Adipocyte (in vitro differentiated cells): ENCODE data around the gene ENTPD1.
"Not testable (repeated sequence)": the region's sequence is repeated elsewhere in the genome, so short reads cannot be mapped to it uniquely, and the experiment has no call there.

Experiments used
- DNase-seq: peaks from one replicate; pipeline ENCODE4 v3.0.0-alpha.2; 2015; ENCODE audit warnings: low read depth
- H3K27me3 ChIP-seq: replicated peaks from 2 replicates; pipeline ENCODE4 v1.7.0; 2013; ENCODE audit warnings: mild to moderate bottlenecking, low read length, moderate library complexity; ENCODE audit not compliant: control insufficient read depth, insufficient read depth
- H3K36me3 ChIP-seq: 2 replicates; pipeline ENCODE4 v1.7.0; 2013; ENCODE audit warnings: low read length, mild to moderate bottlenecking, moderate library complexity; ENCODE audit not compliant: control insufficient read depth, insufficient read depth, severe bottlenecking
- H3K4me1 ChIP-seq: 2 replicates; pipeline ENCODE4 v1.7.0; 2013; ENCODE audit warnings: mild to moderate bottlenecking, low read length, moderate library complexity; ENCODE audit not compliant: control insufficient read depth, insufficient read depth
- H3K4me3 ChIP-seq: 2 replicates; pipeline ENCODE4 v1.7.0; 2013; ENCODE audit warnings: mild to moderate bottlenecking, low read length, moderate library complexity
- H3K9ac ChIP-seq: 2 replicates; pipeline ENCODE4 v1.7.0; 2013; ENCODE audit warnings: mild to moderate bottlenecking, low read length, moderate library complexity
- H3K9me3 ChIP-seq: 2 replicates; pipeline ENCODE4 v1.7.0; 2013; ENCODE audit warnings: mild to moderate bottlenecking, low read length, moderate library complexity; ENCODE audit not compliant: control insufficient read depth

Gene ENTPD1

GRCh38 chr10:95860166-95860940, 104.4 kb downstream of the ENTPD1 start:
- no peak for DNase-seq

GRCh38 chr10:95861386-95861785, 105.4 kb downstream of the ENTPD1 start:
- Histone ChIP-seq H3K9ac (no peak overlapping the region), H3K9me3 (no peaks in the 10 kb centered on the region), H3K27me3 (no peaks in the 10 kb centered on the region), H3K4me1 (peaks cover 7% of the 10 kb centered on the region), H3K4me3 (no peak overlapping the region), H3K36me3 (no peaks in the 10 kb centered on the region)
- DNase-seq: no peak

More at GRCh38 chr10:95860166-95860940, 104.4 kb downstream of the ENTPD1 start:
- no peaks in the 10 kb centered on the region for H3K27me3 ChIP-seq
- H3K9me3 ChIP-seq: no peaks in the 10 kb centered on the region
- no peak overlapping the region for H3K9ac ChIP-seq
- no peaks in the 10 kb centered on the region for H3K36me3 ChIP-seq
- peaks cover 7% of the 10 kb centered on the region for H3K4me1 ChIP-seq
- H3K4me3 ChIP-seq: no peak overlapping the region

GRCh38 chr10:95864906-95865813, 109.2 kb downstream of the ENTPD1 start:
- H3K9ac ChIP-seq: peak overlapping the region; percentile 37
- H3K27me3 ChIP-seq: no peaks in the 10 kb centered on the region
- no peak overlapping the region for H3K4me3 ChIP-seq
- H3K36me3 ChIP-seq: no peaks in the 10 kb centered on the region
- H3K4me1 ChIP-seq: peaks cover 7% of the 10 kb centered on the region
- no peaks in the 10 kb centered on the region for H3K9me3 ChIP-seq
- DNase-seq: peak; percentile 94

GRCh38 chr10:95865814-95866466, 110.0 kb downstream of the ENTPD1 start:
- H3K4me3 ChIP-seq: no peak overlapping the region
- H3K36me3 ChIP-seq: peaks cover 3% of the 10 kb centered on the region
- no peaks in the 10 kb centered on the region for H3K27me3 ChIP-seq
- peak overlapping the region; percentile 37 for H3K9ac ChIP-seq
- no peaks in the 10 kb centered on the region for H3K9me3 ChIP-seq
- DNase-seq: no peak
- H3K4me1 ChIP-seq: peaks cover 7% of the 10 kb centered on the region

- Histone ChIP-seq H3K36me3 (peaks cover 3% of the 10 kb centered on the region), H3K4me1 (peaks cover 7% of the 10 kb centered on the region), H3K27me3 (no peaks in the 10 kb centered on the region), H3K9ac (no peak overlapping the region), H3K4me3 (no peak overlapping the region), H3K9me3 (no peaks in the 10 kb centered on the region)
- no peak for DNase-seq
Observed at GRCh38 chr10:95866467-95866842, 110.5 kb downstream of the ENTPD1 start.

- H3K27me3 ChIP-seq: no peaks in the 10 kb centered on the region
- peaks cover 7% of the 10 kb centered on the region for H3K4me1 ChIP-seq
- H3K4me3 ChIP-seq: no peak overlapping the region
- no peaks in the 10 kb centered on the region for H3K9me3 ChIP-seq
- H3K36me3 ChIP-seq: peaks cover 10% of the 10 kb centered on the region
- no peak for DNase-seq
- H3K9ac ChIP-seq: no peak overlapping the region
Observed at GRCh38 chr10:95867866-95868265, 111.9 kb downstream of the ENTPD1 start.

- DNase-seq: no peak
- Histone ChIP-seq H3K9me3 (no peaks in the 10 kb centered on the region), H3K9ac (no peak overlapping the region), H3K4me3 (no peak overlapping the region), H3K4me1 (no peaks in the 10 kb centered on the region), H3K27me3 (no peaks in the 10 kb centered on the region), H3K36me3 (peaks cover 29% of the 10 kb centered on the region)
Observed at GRCh38 chr10:95872158-95872711, 116.3 kb downstream of the ENTPD1 start.

- DNase-seq: no peak
- peaks cover 29% of the 10 kb centered on the region for H3K36me3 ChIP-seq
- H3K9ac ChIP-seq: no peak overlapping the region
- H3K9me3 ChIP-seq: no peaks in the 10 kb centered on the region
- H3K4me1 ChIP-seq: no peaks in the 10 kb centered on the region
- no peaks in the 10 kb centered on the region for H3K27me3 ChIP-seq
- H3K4me3 ChIP-seq: no peak overlapping the region
Observed at GRCh38 chr10:95873139-95873538, 117.2 kb downstream of the ENTPD1 start.

- Histone ChIP-seq H3K4me3 (no peak overlapping the region), H3K9me3 (no peaks in the 10 kb centered on the region), H3K36me3 (peaks cover 29% of the 10 kb centered on the region), H3K9ac (no peak overlapping the region), H3K4me1 (no peaks in the 10 kb centered on the region), H3K27me3 (no peaks in the 10 kb centered on the region)
- DNase-seq: no peak
Observed at GRCh38 chr10:95873651-95874050, 117.7 kb downstream of the ENTPD1 start.

- H3K4me1 ChIP-seq, DNase-seq, H3K27me3 ChIP-seq, H3K4me3 ChIP-seq, H3K9me3 ChIP-seq, H3K9ac ChIP-seq: not testable (repeated sequence)
- H3K36me3 ChIP-seq: peaks cover 29% of the 10 kb centered on the region
Observed at GRCh38 chr10:95874783-95875182, 118.8 kb downstream of the ENTPD1 start.

GRCh38 chr10:95876756-95877155, 120.8 kb downstream of the ENTPD1 start:
- Histone ChIP-seq H3K9ac (no peak overlapping the region), H3K36me3 (peaks cover 25% of the 10 kb centered on the region), H3K4me1 (peaks cover 11% of the 10 kb centered on the region), H3K9me3 (no peaks in the 10 kb centered on the region), H3K27me3 (no peaks in the 10 kb centered on the region), H3K4me3 (no peak overlapping the region)
- DNase-seq: no peak
